Ovary (tissue), 10 donors: ENCODE measurements around the gene MSTO1. TPM values are rescaled to one million over a fixed set of nuclear protein-coding genes. Genes with fewer than 3 reads are reported as not detected.
A peak's percentile ranks its signal among the peaks of the same experiment; 100 is the strongest.
"Not testable (repeated sequence)": the region's sequence is repeated elsewhere in the genome, so short reads cannot be mapped to it uniquely, and the experiment has no call there.

Experiments
- DNase-seq, 5 donors: peaks; one replicate each; pipeline ENCODE4 v3.0.0-alpha.2; 2019 to 2020
- H3K27ac ChIP-seq, 2 donors: fragments of 200-600 bp; one replicate each; pipeline versions ENCODE4 v1.5.1 to v1.8.0; 2019 to 2022
- H3K27me3 ChIP-seq: fragments of 200-600 bp; one replicate; pipeline ENCODE4 v1.8.0; 2022
- H3K36me3 ChIP-seq: fragments of 200-600 bp; sonication (generic); one replicate; pipeline ENCODE4 v1.5.1; 2019
- H3K4me1 ChIP-seq: one replicate; pipeline ENCODE4 v1.8.1; 2013; ENCODE audit warnings: mild to moderate bottlenecking, moderate library complexity; ENCODE audit not compliant: insufficient read depth
- H3K4me3 ChIP-seq: fragments of 200-600 bp; sonication (generic); one replicate; pipeline ENCODE4 v1.5.1; 2017
- H3K9me3 ChIP-seq, 2 donors: fragments of 200-600 bp in 1 of 2; sonication (generic) in 1 of 2; one replicate each; pipeline versions ENCODE4 v1.5.1 to v1.8.1; 2013 to 2019; ENCODE audit warnings: mild to moderate bottlenecking in 1 of 2, moderate library complexity in 1 of 2
- CTCF ChIP-seq, 3 donors: fragments of 450-650 bp in 2 of 3; fragments of 200-600 bp in 1 of 3; IDR thresholded peaks; one replicate each; pipeline versions ENCODE4 v1.5.1 to v1.8.0; 2016 to 2022; ENCODE audit warnings: antibody characterized with exemption in 3 of 3, mild to moderate bottlenecking in 1 of 3
- EP300 ChIP-seq: sonication (generic); formaldehyde crosslinking; IDR thresholded peaks from one replicate; pipeline ENCODE4 v1.6.1; 2017; ENCODE audit warnings: antibody characterized with exemption
- POLR2A ChIP-seq: fragments of 450-650 bp; IDR thresholded peaks from one replicate; pipeline ENCODE4 v1.6.1; 2017; ENCODE audit warnings: antibody characterized with exemption, mild to moderate bottlenecking, moderate library complexity
- WGBS, 3 donors: extraction: QIAGEN DNeasy Blood & Tissue Kit in 1 of 3; methylation state at CpG; one replicate each; pipeline versions ENCODE4 v1.1.5 to v1.1.7; 2013 to 2017; 5-methylcytosine and 5-hydroxymethylcytosine counted together
- intact Hi-C, 4 donors: fragments of 100-400 bp; cut with DNase I; formaldehyde crosslinking; loops; one replicate each; pipeline versions ENCODE4 v1.11.0 to v1.15.1; 2022 to 2023
- long read RNA-seq, 3 donors: library from polyadenylated mRNA in 2 of 3; unstranded in 2 of 3; transcript quantifications; one replicate each; pipeline ENCODE4 v2.0.0 and lab custom pipeline, GENCODE V29; 2021 to 2026
- polyA plus RNA-seq, 2 donors: library from polyadenylated mRNA; stranded (reverse); fragments of 200-250 nt in 1 of 2; fragments of 350-450 nt in 1 of 2; fragmentation: Illumina TruSeq in 1 of 2; extraction: RNeasy Lipid Tissue Mini Kit (QIAGEN cat#74804) in 1 of 2; gene quantifications; one replicate each; pipeline ENCODE4 v1.2.3, GENCODE V29; 2013 to 2014
- total RNA-seq, 7 donors: library from RNA; depleted of rRNA in 2 of 7; stranded (reverse); fragments of >200 nt in 2 of 7; fragmentation: NEBNext Ultra II Directional in 3 of 7; extraction: Animal tissue kit (Norgen Biotek cat#: 25700) in 3 of 7; gene quantifications; one replicate each; pipeline versions ENCODE4 v1.1.0 to v1.2.4, GENCODE V29; 2016 to 2023
- donor health status: DM: no; HTN: no; CAD: no; lungs with moderate emphysema.
- donor health status: DM: no; HTN: no; CAD: no.
- donor health status: Bipolar disorder and iron deficiency.
- donor health status: DM: yes; HTN: yes; CAD: no.
- donor health status: DM: no; HTN: no; CAD: no.
- donor health status: DM: yes; HTN: yes; CAD: no.

Gene MSTO1
- total RNA-seq (10 to 100 TPM; 13.8 to 96.2 (median 51.5) TPM), polyA plus RNA-seq (10 to 100 TPM; 26.2 to 38.9 TPM)
- long read RNA-seq, donor 1, transcript MSTO1-201 (14 exons, 2,431 nt) = major isoform, 26 of 92 reads
- long read RNA-seq, donor 1, partial matches to known transcripts = 15 of 92 reads
- long read RNA-seq, donor 1, other reads (novel, unspliced or antisense) = 50 of 92 reads
- long read RNA-seq, donor 2, partial matches to known transcripts = 0 of 1 reads
- long read RNA-seq, donor 2, other reads (novel, unspliced or antisense) = 0 of 1 reads
- long read RNA-seq, donor 3, transcript MSTO1-201 (14 exons, 2,431 nt) = major isoform, 5 of 21 reads
- long read RNA-seq, donor 3, partial matches to known transcripts = 0 of 21 reads
- long read RNA-seq, donor 3, other reads (novel, unspliced or antisense) = 16 of 21 reads

- H3K27ac ChIP-seq = peak within 1 kb of the TSS in 1 of 2 donors; percentile 66
- peak within 1 kb of the TSS; percentile 58 for H3K4me3 ChIP-seq
- intact Hi-C loops = loop anchor here in 1 of 4 donors (5.0 kb wide), 1 partner anchor 47 kb away; the partner anchor contains the start of gene ASH1L
- no peaks in the 10 kb centered on the region for H3K9me3 ChIP-seq
- 6 to 12% (median 6%) methylated on average over 31 to 46 of the region's 47 CpGs for WGBS, 3 donors
- no peaks in the 10 kb centered on the region for H3K4me1 ChIP-seq
- no peaks in the 10 kb centered on the region for H3K27me3 ChIP-seq
- peak; percentile 94 to 96 (median 95) for DNase-seq
- TF ChIP-seq POLR2A = no peak
- no peak for TF ChIP-seq EP300
- no peak for TF ChIP-seq CTCF (IDR thresholded peaks at IDR 0.05)
- H3K36me3 ChIP-seq = no peaks in the 10 kb centered on the region
These were observed at the start of gene MSTO1 for GRCh38 chr1:155609515-155610256. Gene MSTO1, plus strand, starts transcription at chr1:155610218. Its CDS starts 31 bp downstream, at chr1:155610249.

- H3K36me3 ChIP-seq, H3K9me3 ChIP-seq, H3K27me3 ChIP-seq, H3K4me1 ChIP-seq: not testable (repeated sequence)
- peak overlapping the region; percentile 77 for H3K4me3 ChIP-seq
- H3K27ac ChIP-seq = peak overlapping the region; percentile 97 to 99
- DNase-seq = peak; percentile 41 to 71 (median 61)
- intact Hi-C loops = loop anchor here in 1 of 4 donors (5.0 kb wide), 1 partner anchor 45 kb away; no protein-coding TSS in a partner anchor
- WGBS, 3 donors = 1% methylated on average over 41 to 45 of the region's 56 CpGs
These were observed 48.0 kb upstream of the MSTO1 start for GRCh38 chr1:155561779-155562580.

GRCh38 chr1:155562581-155563376 is 47.2 kb upstream of the MSTO1 start, which contains the start of gene ASH1L:
Gene ASH1L, minus strand, starts transcription at chr1:155562803. Its CDS starts 41,284 bp downstream, at chr1:155521519.
- no peaks in the 10 kb centered on the region for H3K27me3 ChIP-seq
- H3K4me1 ChIP-seq = peaks cover 4% of the 10 kb centered on the region
- peak; percentile 93 to 95 (median 94) for DNase-seq
- intact Hi-C loops = loop anchor here in 1 of 4 donors (5.0 kb wide), 1 partner anchor 45 kb away; no protein-coding TSS in a partner anchor
- WGBS, 3 donors = 0 to 1% (median 0%) methylated on average over 51 to 87 of the region's 87 CpGs
- no peaks in the 10 kb centered on the region for H3K36me3 ChIP-seq
- peak within 1 kb of the TSS; percentile 77 for H3K4me3 ChIP-seq
- peak within 1 kb of the TSS; percentile 97 to 99 for H3K27ac ChIP-seq
- H3K9me3 ChIP-seq = no peaks in the 10 kb centered on the region
- TF ChIP-seq EP300 (no peak), POLR2A (peak; percentile 85), CTCF (IDR thresholded peaks at IDR 0.05) (peak in 2 of 3 donors; percentile 21 to 53)

- H3K4me1 ChIP-seq, DNase-seq, H3K27me3 ChIP-seq, H3K36me3 ChIP-seq, H3K9me3 ChIP-seq: not testable (repeated sequence)
- intact Hi-C loops = loop anchor here in 1 of 4 donors (5.0 kb wide), 1 partner anchor 44 kb away; no protein-coding TSS in a partner anchor
- H3K4me3 ChIP-seq = peak overlapping the region; percentile 77
- WGBS, 3 donors = 0 to 1% (median 0%) methylated on average over 19 of the region's 19 CpGs
- H3K27ac ChIP-seq = peak overlapping the region; percentile 97 to 99
These were observed 46.5 kb upstream of the MSTO1 start for GRCh38 chr1:155563377-155564022.
